ENCODE results near the gene VSTM2L.

The VSTM2L gene

DNA sequence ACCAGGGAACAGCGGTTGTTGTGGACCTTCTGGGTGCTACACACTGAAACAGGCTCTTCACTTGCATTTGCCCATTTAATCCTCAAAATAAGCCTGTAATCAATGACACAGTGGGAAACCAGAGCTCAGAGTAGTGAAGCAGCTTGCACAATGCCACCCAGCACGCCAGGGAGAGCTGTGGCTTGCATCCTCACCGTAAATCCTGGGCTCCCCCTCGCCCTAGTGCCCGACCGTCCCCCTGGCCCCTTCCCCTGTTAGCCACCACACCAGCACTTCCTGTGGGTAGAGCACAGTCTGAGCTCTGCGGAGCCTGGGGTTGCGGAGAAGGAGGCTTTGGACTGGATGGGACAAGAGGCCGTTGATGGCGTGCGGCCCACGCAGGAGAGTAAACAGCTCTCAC lies 14.5 kb downstream of the VSTM2L start:
- no peak overlapping the region for H3K4me3 ChIP-seq (ENCODE audit: low read depth, low read length)

GRCh38 chr20:37918035-37918434 lies 15.1 kb downstream of the VSTM2L start:
- no peak overlapping the region for H3K4me3 ChIP-seq (ENCODE audit: low read depth, low read length)

DNA sequence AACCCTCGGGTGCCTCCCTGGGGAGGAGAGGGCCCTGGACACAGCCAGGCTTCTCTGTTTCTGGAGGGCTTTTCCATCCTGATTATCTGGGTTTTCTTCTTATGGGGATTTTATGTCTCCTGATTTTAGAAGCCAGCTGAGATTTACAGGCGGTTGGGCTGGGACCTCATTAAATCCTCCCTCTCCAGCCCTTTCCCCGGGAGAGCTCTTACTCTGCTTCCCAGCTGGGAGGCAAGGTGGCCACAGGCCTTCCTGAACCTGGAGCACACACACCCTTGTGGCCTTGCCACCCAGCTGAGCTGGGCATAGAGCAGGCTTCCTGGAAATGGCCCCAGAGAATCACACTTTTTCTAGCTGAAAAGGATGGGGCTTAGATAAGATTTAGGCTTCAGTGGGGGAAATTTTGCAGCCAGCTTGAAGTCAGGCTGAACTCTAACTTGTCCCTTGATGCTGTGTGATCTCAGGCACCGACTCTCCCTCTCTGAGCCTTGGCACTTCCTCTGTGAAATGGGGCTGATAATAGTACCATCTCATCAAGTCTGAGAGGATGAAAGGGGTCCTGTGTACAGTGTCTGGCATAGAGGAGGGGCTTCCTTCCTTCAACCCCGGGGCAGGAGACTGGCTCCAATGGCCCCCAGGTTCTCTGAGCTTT lies 16.6 kb downstream of the VSTM2L start:
- no peak overlapping the region for H3K4me3 ChIP-seq (ENCODE audit: low read depth, low read length)

GRCh38 chr20:37920270-37920669 lies 17.3 kb downstream of the VSTM2L start:
- no peak overlapping the region for H3K4me3 ChIP-seq (ENCODE audit: low read depth, low read length)

GRCh38 chr20:37920679-37921322 lies 17.9 kb downstream of the VSTM2L start:
- H3K4me3 ChIP-seq (ENCODE audit: low read depth, low read length) = no peak overlapping the region

GRCh38 chr20:37921341-37921929 lies 18.5 kb downstream of the VSTM2L start:
- no peak overlapping the region for H3K4me3 ChIP-seq (ENCODE audit: low read depth, low read length)

GRCh38 chr20:37922016-37922415 lies 19.1 kb downstream of the VSTM2L start:
- no peak overlapping the region for H3K4me3 ChIP-seq (ENCODE audit: low read depth, low read length)

DNA sequence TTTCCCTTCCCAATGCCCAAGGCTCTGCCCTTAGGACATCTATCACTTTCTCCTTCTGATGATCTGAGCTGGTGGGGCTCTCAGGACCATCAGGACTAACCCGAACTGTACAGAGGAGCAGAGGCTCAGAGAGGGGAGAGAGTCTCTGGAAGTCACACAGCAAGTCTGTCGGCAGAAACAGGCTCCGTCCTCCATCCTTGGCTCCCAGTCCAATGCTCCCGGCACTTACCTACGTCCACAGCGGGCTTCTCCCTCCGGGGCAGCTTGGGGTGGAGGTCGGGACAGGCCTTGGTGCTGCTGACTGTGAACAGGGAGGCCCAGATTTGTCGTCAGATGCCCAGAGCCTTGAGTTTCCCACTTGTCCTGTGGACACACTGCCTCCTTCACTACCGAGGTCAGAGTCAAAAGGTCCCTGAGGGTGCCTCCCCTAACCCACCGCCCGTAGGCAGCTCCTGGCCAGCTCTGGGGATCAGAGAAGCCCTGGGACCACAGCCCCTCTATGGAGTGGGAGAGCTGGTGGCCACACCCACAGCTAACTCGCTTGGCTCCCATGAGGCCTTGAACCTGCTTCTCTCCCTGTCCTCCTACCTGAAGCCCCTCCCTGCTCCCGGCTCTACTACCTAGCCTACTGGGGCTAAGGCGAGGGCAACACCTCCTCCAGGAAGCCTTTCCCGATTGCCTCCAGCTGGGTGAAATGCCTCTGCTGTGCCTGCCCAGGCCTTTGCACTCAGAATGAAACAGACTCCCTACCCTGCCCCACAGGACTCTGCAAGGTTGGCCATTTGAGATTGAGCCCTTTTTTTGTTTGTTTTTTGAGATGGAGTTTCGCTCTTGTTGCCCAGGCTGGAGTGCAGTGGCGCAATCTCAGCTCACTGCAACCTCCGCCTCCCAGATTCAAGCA lies 22.6 kb downstream of the VSTM2L start:
- H3K4me3 ChIP-seq (ENCODE audit: low read depth, low read length) = no peak overlapping the region

- H3K4me3 ChIP-seq (ENCODE audit: low read depth, low read length) = no peak overlapping the region
Measured at GRCh38 chr20:37926612-37927011, 23.7 kb downstream of the VSTM2L start.

DNA sequence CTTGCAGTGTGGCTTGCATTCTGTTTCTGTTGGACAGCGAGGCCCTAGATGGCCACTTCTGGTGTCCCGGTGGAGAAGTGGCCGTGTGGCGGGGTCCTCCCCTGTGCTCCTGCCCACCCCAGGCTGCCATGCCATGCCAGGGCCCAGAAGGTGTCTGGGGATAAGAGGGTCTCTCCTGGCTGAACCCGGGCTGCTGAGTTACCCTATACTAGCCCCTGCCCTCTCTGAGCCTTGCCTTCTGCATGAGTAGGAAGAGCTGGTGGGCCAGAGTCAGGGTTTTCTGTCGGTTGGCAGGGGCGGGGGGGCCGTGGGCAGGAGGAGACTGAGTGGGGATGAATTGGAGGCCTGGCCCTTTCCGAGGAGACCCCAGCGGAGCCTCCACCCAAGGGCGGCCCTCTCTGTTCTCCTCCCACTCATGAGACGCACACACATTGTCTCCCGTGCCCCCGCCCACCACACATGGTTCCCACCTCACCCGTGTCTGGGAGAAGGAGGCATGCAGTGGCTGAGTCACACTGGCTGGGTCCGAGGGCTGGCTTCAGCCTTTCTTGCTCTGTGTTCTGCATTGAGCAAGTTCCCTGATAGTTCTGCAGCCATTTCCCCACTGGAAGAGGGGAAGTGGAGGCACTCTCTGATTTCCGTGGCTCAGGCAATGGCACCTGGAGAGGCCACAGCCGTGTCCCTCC lies 24.6 kb downstream of the VSTM2L start:
- H3K4me3 ChIP-seq (ENCODE audit: low read depth, low read length) = no peak overlapping the region

DNA sequence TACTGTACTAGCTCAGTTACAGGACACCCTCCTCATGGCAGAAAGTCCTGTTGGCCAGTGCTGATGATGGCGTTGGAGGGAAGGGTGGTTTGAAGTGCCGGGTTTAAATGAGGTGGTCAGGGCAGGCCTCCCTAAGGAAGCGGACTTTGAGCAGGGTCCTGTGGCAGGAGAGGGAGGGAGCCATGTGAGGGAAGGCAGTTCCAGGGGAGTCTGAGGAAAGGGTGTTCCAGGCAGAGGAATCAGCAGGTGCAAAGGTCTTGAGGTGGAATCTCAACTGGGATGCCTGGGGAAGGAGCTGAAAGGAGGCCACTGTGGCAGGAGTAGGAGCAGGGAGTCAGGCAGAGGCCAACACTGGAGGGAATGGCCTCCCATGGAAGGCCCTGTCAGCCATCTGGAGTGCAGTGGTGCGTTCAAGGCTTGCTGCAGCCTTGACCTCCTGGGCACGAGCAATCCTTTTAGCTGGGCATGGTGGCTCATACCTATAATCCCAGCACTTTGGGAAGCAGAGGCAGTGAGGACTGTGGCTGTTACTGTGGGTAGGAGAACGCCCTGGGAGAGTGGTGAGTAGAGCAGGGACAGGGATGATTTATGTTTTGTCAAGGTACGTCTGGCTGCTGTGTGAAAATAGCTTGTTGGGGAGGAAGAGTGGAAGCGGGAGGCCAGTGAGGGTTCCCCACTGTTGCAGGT lies 26.2 kb downstream of the VSTM2L start:
- H3K4me3 ChIP-seq (ENCODE audit: low read depth, low read length) = no peak overlapping the region

- no peak overlapping the region for H3K4me3 ChIP-seq (ENCODE audit: low read depth, low read length)
Measured at GRCh38 chr20:37929683-37930014, 26.7 kb downstream of the VSTM2L start.

- H3K4me3 ChIP-seq (ENCODE audit: low read depth, low read length) = no peak overlapping the region
Measured at GRCh38 chr20:37931153-37931922, 28.4 kb downstream of the VSTM2L start.

DNA sequence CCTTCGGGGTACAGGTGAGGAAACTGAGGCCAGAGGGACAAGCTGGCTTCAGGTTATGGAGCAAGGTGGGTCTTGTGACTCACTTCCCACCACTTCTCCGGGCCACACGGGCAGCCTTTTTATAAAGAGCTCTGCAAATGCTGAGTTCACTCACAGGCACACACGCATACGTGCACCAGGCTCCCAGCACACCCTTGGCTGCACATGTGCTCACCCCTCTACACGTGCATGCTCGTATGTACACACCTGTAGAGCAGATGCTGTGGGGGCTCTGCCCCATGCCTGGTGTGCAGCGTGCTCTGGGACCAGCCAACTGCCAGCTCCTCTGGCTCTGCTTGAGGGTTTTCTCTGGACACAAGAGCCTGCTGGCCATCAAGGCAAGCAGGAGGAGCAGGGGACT lies 29.1 kb downstream of the VSTM2L start:
- H3K4me3 ChIP-seq (ENCODE audit: low read depth, low read length) = no peak overlapping the region

- no peak overlapping the region for H3K4me3 ChIP-seq (ENCODE audit: low read depth, low read length)
Measured at GRCh38 chr20:37932919-37933318, 30.0 kb downstream of the VSTM2L start.

DNA sequence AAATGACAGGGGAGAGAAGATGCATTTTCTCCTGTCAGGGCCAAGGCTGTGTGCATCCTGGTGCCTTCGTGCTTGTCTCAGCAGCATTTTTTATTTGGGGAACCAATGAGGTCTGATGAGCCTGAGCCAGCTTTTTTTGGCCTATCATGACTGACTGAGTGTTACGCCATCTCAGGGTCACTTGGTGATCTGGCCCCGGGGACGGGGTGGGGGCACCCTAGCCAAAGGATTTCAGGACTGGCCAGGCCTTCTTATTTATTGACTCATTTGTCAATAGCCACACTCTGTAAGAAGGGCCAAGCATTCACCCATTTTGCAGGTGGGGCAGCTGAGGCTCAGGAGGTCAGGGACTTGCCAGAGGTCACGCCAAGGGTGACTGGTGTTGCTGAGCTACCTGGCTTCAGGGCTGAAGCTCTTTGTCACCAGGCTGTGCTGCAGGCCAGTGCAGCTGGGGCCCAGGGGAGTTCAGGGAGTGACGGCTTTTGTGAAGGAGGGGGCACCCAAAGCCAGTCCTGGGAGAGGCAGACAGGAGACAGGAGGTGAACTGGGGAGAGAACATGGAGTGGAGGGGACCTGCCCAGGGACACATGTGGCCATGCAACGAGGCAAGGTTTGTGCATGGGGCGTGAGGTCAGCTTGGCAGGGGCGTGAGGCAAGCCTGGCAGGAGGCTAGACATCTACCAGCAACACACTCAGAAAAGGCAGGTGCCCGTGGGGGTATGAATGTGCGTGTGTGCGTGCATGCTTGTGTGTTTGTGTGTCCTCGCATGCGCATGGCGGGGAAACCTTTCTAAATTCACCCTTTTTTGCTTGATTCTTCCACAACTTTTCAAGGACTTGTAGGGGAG lies 31.1 kb downstream of the VSTM2L start:
- no peak overlapping the region for H3K4me3 ChIP-seq (ENCODE audit: low read depth, low read length)

DNA sequence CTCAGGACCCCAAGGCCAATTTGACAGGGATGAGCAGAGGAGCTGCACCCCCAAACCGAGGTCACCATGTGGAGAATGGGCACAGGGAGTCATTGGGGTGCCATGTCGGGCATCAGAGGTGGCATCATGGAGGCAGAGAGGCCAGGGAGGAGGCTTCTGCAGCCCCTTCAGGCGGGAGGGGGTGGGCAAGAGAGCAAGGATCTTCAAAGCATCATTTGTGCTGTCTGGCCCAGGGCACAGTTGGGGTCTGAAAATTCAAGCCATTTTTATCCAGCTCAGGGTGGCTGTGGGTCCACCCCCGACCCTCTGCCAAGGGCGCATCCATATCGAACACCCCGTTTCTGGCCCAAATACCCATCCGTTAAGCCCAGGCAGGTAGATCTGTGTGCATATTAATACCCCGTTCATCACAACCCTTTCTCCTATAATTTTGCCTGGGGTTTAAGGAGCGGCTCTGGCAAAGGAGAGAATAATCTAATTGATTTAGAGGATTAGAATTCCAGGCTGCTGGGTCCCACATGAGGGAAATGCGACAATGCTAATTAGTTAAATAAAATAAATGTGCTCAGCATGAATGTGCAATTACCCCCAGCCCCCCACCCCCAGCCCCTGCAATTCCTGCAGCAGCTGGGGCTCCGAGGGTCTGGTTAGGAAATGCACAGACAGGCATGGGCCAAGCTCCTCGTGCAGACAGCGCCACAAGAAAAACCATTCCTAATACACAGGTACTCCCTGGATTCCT lies 31.9 kb downstream of the VSTM2L start:
- H3K4me3 ChIP-seq (ENCODE audit: low read depth, low read length) = no peak overlapping the region

DNA sequence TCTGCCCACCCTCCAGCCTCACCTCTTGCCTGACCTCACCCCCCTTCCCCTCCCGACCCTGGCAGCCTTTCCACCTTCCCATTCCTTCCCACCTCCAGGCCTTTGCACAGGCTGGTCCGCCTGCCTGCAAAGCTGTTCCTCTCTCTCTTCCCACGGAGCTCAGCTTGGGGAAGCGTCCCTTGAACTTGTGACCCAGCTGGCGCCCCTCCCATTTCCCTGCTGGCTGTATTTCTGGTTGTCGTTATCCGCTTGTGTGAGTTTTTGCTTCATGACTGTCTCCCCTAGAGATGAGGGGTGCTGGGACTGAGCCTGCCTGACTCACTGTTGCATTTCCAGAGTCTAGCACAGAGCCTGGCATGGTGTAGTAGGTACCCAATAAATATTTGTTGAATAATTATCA lies 32.5 kb downstream of the VSTM2L start:
- no peak overlapping the region for H3K4me3 ChIP-seq (ENCODE audit: low read depth, low read length)

Data from iPS-11a (cell line).